ENCODE results near the gene AFF3. TPM values are rescaled to one million over a fixed set of nuclear protein-coding genes. Genes with fewer than 3 reads are reported as not detected.

AFF3 gene
- total and polyA plus RNA-seq, 2 donors (not counting 1 experiment from before 2014, with no cell fraction given) = 0.50 to 2.5 TPM

GRCh38 chr2:100176925-100177324, 34.5 kb upstream of the AFF3 start:
- Histone ChIP-seq H3K9ac (ENCODE audit: insufficient read depth, low read length) (no peak overlapping the region), H3K27ac (ENCODE audit: insufficient read depth, low read length) (no peak overlapping the region), H3K4me3 (replicated peaks in 1 of 4; ENCODE audit: control extremely low read depth in 1 of 4, insufficient read depth in 1 of 4, low read depth in 3 of 4, low read length in 4 of 4) (no peak overlapping the region), H3K36me3 (ENCODE audit: control insufficient read depth, insufficient read depth, low read length) (no peaks in the 10 kb centered on the region), H3K79me2 (ENCODE audit: control insufficient read depth, insufficient read depth, low read length) (no peaks in the 10 kb centered on the region), H3K27me3 (ENCODE audit: control insufficient read depth, insufficient read depth, low read length) (no peaks in the 10 kb centered on the region), H4K20me1 (ENCODE audit: control insufficient read depth, extremely low read depth, insufficient read depth, low read length) (no peaks in the 10 kb centered on the region), H3K4me2 (ENCODE audit: extremely low read depth, insufficient read depth, low read length) (no peak overlapping the region), H2AFZ (ENCODE audit: low read length) (no peak overlapping the region), H3K9me3 (ENCODE audit: control insufficient read depth, insufficient read depth, low read depth, low read length) (no peaks in the 10 kb centered on the region), H3K4me1 (ENCODE audit: control insufficient read depth, extremely low read depth, insufficient read depth, low read length) (no peaks in the 10 kb centered on the region)
- no peak for DNase-seq (ENCODE audit: low read depth in 2 of 2)
- TF ChIP-seq EZH2 (IDR thresholded peaks at IDR 0.05; ENCODE audit: low read length, missing control alignments) = no peak
- TF ChIP-seq CTCF (conservative IDR thresholded peaks at IDR 0.05 in 1 of 2, IDR thresholded peaks at IDR 0.05 in 1 of 2; ENCODE audit: low read depth in 1 of 2, low read length in 2 of 2) = no peak

GRCh38 chr2:100174026-100174431, 31.6 kb upstream of the AFF3 start:
- DNase-seq (ENCODE audit: low read depth in 2 of 2) = no peak

GRCh38 chr2:100166701-100167100, 24.3 kb upstream of the AFF3 start:
- no peak for DNase-seq (ENCODE audit: low read depth in 2 of 2)
- no peak overlapping the region for H3K4me3 ChIP-seq (replicated peaks in 1 of 4; ENCODE audit: control extremely low read depth in 1 of 4, insufficient read depth in 1 of 4, low read depth in 3 of 4, low read length in 4 of 4)
- H4K20me1 ChIP-seq (ENCODE audit: control insufficient read depth, extremely low read depth, insufficient read depth, low read length) = no peaks in the 10 kb centered on the region
- no peaks in the 10 kb centered on the region for H3K36me3 ChIP-seq (ENCODE audit: control insufficient read depth, insufficient read depth, low read length)
- no peak overlapping the region for H3K4me2 ChIP-seq (ENCODE audit: extremely low read depth, insufficient read depth, low read length)
- H3K4me1 ChIP-seq (ENCODE audit: control insufficient read depth, extremely low read depth, insufficient read depth, low read length) = no peaks in the 10 kb centered on the region
- no peak overlapping the region for H3K9ac ChIP-seq (ENCODE audit: insufficient read depth, low read length)
- H3K27me3 ChIP-seq (ENCODE audit: control insufficient read depth, insufficient read depth, low read length) = no peaks in the 10 kb centered on the region
- no peak overlapping the region for H3K27ac ChIP-seq (ENCODE audit: insufficient read depth, low read length)
- TF ChIP-seq EZH2 (IDR thresholded peaks at IDR 0.05; ENCODE audit: low read length, missing control alignments) = no peak
- no peak for TF ChIP-seq CTCF (conservative IDR thresholded peaks at IDR 0.05 in 1 of 2, IDR thresholded peaks at IDR 0.05 in 1 of 2; ENCODE audit: low read depth in 1 of 2, low read length in 2 of 2)
- no peaks in the 10 kb centered on the region for H3K9me3 ChIP-seq (ENCODE audit: control insufficient read depth, insufficient read depth, low read depth, low read length)
- H2AFZ ChIP-seq (ENCODE audit: low read length) = no peak overlapping the region
- no peaks in the 10 kb centered on the region for H3K79me2 ChIP-seq (ENCODE audit: control insufficient read depth, insufficient read depth, low read length)

More at GRCh38 chr2:100174026-100174431, 31.6 kb upstream of the AFF3 start:
- Histone ChIP-seq H3K79me2 (ENCODE audit: control insufficient read depth, insufficient read depth, low read length) (no peaks in the 10 kb centered on the region), H3K4me3 (replicated peaks in 1 of 4; ENCODE audit: control extremely low read depth in 1 of 4, insufficient read depth in 1 of 4, low read depth in 3 of 4, low read length in 4 of 4) (no peak overlapping the region), H3K27me3 (ENCODE audit: control insufficient read depth, insufficient read depth, low read length) (no peaks in the 10 kb centered on the region), H3K4me1 (ENCODE audit: control insufficient read depth, extremely low read depth, insufficient read depth, low read length) (no peaks in the 10 kb centered on the region), H3K36me3 (ENCODE audit: control insufficient read depth, insufficient read depth, low read length) (no peaks in the 10 kb centered on the region), H4K20me1 (ENCODE audit: control insufficient read depth, extremely low read depth, insufficient read depth, low read length) (no peaks in the 10 kb centered on the region), H3K27ac (ENCODE audit: insufficient read depth, low read length) (no peak overlapping the region), H3K9me3 (ENCODE audit: control insufficient read depth, insufficient read depth, low read depth, low read length) (no peaks in the 10 kb centered on the region), H3K4me2 (ENCODE audit: extremely low read depth, insufficient read depth, low read length) (peak overlapping the region; percentile 13), H3K9ac (ENCODE audit: insufficient read depth, low read length) (no peak overlapping the region), H2AFZ (ENCODE audit: low read length) (no peak overlapping the region)
- TF ChIP-seq EZH2 (IDR thresholded peaks at IDR 0.05; ENCODE audit: low read length, missing control alignments) (no peak), CTCF (conservative IDR thresholded peaks at IDR 0.05 in 1 of 2, IDR thresholded peaks at IDR 0.05 in 1 of 2; ENCODE audit: low read depth in 1 of 2, low read length in 2 of 2) (no peak)

Measured in fibroblast of lung (primary cell).